Muscle layer of duodenum (tissue), 2 donors: Measurements from ENCODE around the gene DEK.
"Not testable (repeated sequence)": the region's sequence is repeated elsewhere in the genome, so short reads cannot be mapped to it uniquely, and the experiment has no call there.

Source experiments
- H3K27ac ChIP-seq: one replicate; pipeline ENCODE4 v1.7.0; 2013; ENCODE audit warnings: mild to moderate bottlenecking, low read length
- H3K27me3 ChIP-seq: one replicate; pipeline ENCODE4 v1.7.0; 2013; ENCODE audit warnings: low read depth, mild to moderate bottlenecking, control low read depth, low read length
- H3K36me3 ChIP-seq, 2 donors: one replicate each; pipeline ENCODE4 v1.7.0; 2013; ENCODE audit warnings: low read length in 2 of 2, control low read depth in 1 of 2, mild to moderate bottlenecking in 1 of 2; ENCODE audit not compliant: insufficient read depth in 2 of 2, control insufficient read depth in 1 of 2
- H3K4me1 ChIP-seq, 2 donors: one replicate each; pipeline ENCODE4 v1.7.0; 2013; ENCODE audit warnings: low read length in 2 of 2, mild to moderate bottlenecking in 2 of 2, control low read depth in 1 of 2, moderate library complexity in 1 of 2; ENCODE audit not compliant: insufficient read depth in 2 of 2, control insufficient read depth in 1 of 2
- H3K4me3 ChIP-seq, 2 donors: one replicate each; pipeline ENCODE4 v1.7.0; 2013; ENCODE audit warnings: low read length in 2 of 2, low read depth in 1 of 2, mild to moderate bottlenecking in 1 of 2
- H3K9me3 ChIP-seq, 2 donors: one replicate each; pipeline ENCODE4 v1.7.0; 2013; ENCODE audit warnings: low read length in 2 of 2, control low read depth in 1 of 2, mild to moderate bottlenecking in 1 of 2; ENCODE audit not compliant: control insufficient read depth in 1 of 2
- donor health status: healthy.

DEK gene

GRCh38 chr6:18189196-18189595 lies 75.1 kb downstream of the DEK start:
- Histone ChIP-seq H3K4me3 (no peak overlapping the region), H3K27ac (no peak overlapping the region), H3K27me3 (no peaks in the 10 kb centered on the region), H3K4me1 (no peaks in the 10 kb centered on the region), H3K9me3 (no peaks in the 10 kb centered on the region), H3K36me3 (peaks cover 12 to 24% of the 10 kb centered on the region in 2 donors)

- Histone ChIP-seq H3K36me3 (peaks cover 12 to 22% of the 10 kb centered on the region in 2 donors), H3K27ac (no peak overlapping the region), H3K9me3 (no peaks in the 10 kb centered on the region), H3K4me1 (no peaks in the 10 kb centered on the region), H3K4me3 (no peak overlapping the region), H3K27me3 (no peaks in the 10 kb centered on the region)
These were observed 76.6 kb downstream of the DEK start for GRCh38 chr6:18187701-18188100.

DNA sequence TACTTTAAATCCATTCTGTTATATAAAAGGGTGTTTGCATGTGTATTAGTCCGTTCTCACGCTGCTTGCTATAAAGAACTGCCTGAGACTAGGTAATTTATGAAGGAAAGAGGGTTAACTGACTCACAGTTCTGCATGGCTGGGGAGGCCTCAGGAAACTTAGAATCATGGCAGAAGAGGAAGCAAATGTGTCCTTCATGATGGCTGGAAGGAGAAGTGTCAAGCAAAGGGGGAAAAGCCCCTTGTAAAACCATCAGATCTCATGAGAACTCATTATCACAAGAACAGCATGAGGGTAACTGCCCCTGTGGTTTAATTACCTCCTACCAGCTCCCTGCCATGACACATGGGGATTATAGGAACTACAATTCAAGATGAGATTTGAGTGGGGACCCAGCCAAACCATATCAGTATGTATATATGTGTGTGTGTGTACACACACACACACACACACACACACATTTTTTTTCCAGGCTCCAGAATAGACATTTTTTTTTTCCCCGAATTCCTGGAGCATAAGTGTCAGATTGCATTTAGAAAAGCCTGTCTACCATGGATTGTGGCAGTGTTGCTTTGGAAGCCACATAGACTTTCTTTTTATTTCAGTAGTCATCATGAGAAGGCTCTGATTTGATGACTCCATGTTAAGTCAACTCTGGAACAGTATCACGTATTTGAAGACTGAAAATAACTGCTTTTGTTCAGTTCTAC lies 77.6 kb downstream of the DEK start:
- Histone ChIP-seq H3K4me3 (no peak overlapping the region), H3K4me1 (no peaks in the 10 kb centered on the region), H3K27ac (no peak overlapping the region), H3K27me3 (no peaks in the 10 kb centered on the region), H3K9me3 (no peaks in the 10 kb centered on the region), H3K36me3 (peaks cover 11 to 17% of the 10 kb centered on the region in 2 donors)

- H3K9me3 ChIP-seq = no peaks in the 10 kb centered on the region
- no peaks in the 10 kb centered on the region for H3K27me3 ChIP-seq
- H3K4me3 ChIP-seq = no peak overlapping the region
- no peaks in the 10 kb centered on the region for H3K4me1 ChIP-seq
- peaks cover 5 to 10% of the 10 kb centered on the region in 2 donors for H3K36me3 ChIP-seq
- H3K27ac ChIP-seq = no peak overlapping the region
These were observed 78.3 kb downstream of the DEK start for GRCh38 chr6:18186033-18186432.

DNA sequence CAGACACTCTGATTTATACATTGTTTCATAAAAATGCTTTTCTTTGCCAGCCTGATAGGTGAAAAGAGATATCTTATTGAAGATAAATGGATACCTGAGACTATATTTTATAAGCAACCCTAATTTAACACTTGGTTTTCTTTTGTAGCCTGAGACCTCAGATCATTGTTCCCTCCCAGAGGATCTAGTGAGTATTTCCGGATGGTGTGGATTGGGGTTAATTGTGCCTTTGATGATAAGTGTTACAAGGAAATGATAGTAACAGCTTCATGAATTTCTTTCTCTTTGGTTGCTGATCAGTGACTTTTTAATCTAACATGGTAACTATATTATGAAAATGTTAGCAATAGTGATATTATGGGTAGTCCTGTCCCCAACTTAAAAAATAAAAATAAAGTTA lies 78.7 kb downstream of the DEK start:
- H3K4me3 ChIP-seq = no peak overlapping the region
- peaks cover 3 to 10% of the 10 kb centered on the region in 2 donors for H3K36me3 ChIP-seq
- H3K4me1 ChIP-seq = no peaks in the 10 kb centered on the region
- H3K27ac ChIP-seq = no peak overlapping the region
- no peaks in the 10 kb centered on the region for H3K27me3 ChIP-seq
- no peaks in the 10 kb centered on the region for H3K9me3 ChIP-seq

GRCh38 chr6:18183766-18184165 lies 80.6 kb downstream of the DEK start:
- peaks cover 0 to 10% of the 10 kb centered on the region in 2 donors for H3K36me3 ChIP-seq
- no peak overlapping the region for H3K27ac ChIP-seq
- H3K27me3 ChIP-seq = no peaks in the 10 kb centered on the region
- H3K4me3 ChIP-seq = no peak overlapping the region
- H3K4me1 ChIP-seq = no peaks in the 10 kb centered on the region
- no peaks in the 10 kb centered on the region for H3K9me3 ChIP-seq

- peaks cover 0 to 7% of the 10 kb centered on the region in 2 donors for H3K36me3 ChIP-seq
- no peaks in the 10 kb centered on the region for H3K4me1 ChIP-seq
- H3K4me3 ChIP-seq = no peak overlapping the region
- no peaks in the 10 kb centered on the region for H3K9me3 ChIP-seq
- no peak overlapping the region for H3K27ac ChIP-seq
- H3K27me3 ChIP-seq = no peaks in the 10 kb centered on the region
These were observed 81.8 kb downstream of the DEK start for GRCh38 chr6:18182568-18182967.

- Histone ChIP-seq H3K27me3 (no peaks in the 10 kb centered on the region), H3K9me3 (no peaks in the 10 kb centered on the region), H3K27ac (no peak overlapping the region), H3K4me3 (no peak overlapping the region), H3K4me1 (no peaks in the 10 kb centered on the region), H3K36me3 (peaks cover 0 to 3% of the 10 kb centered on the region in 2 donors)
These were observed 84.5 kb downstream of the DEK start for GRCh38 chr6:18179770-18180356.

DNA sequence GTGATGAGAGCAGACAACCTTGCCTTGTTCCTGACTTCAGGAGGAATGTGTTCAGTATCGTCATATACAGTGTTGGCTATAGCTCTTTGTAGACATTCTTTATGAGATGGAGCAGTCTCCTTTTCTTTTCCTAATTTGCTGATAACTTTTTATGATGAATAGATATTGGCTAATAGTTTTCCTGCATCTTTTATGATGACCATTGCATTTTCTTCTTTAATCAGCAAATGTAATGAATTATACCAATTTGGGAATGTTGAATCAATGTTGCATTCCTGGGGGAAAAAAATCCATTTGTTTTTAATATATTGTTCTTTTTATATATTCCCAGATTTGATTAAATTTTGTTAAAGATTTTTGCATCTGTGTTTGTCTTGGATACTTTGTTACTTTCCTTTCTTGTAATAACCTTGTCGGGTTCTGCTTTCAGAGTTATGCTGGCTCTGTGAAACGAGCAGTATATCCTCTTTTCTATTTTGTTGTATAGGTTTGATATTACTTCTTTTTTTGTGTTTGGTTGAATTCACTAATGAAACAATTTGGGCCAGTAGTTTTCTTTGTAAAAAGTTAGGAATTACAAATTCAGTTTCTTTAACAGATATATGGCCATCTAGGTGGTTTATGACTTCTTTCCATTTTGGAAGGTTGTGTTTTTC lies 85.2 kb downstream of the DEK start:
- Histone ChIP-seq H3K27me3 (no peaks in the 10 kb centered on the region), H3K36me3 (peaks cover 0 to 7% of the 10 kb centered on the region in 2 donors), H3K27ac (no peak overlapping the region), H3K4me3 (no peak overlapping the region), H3K4me1 (no peaks in the 10 kb centered on the region), H3K9me3 (no peaks in the 10 kb centered on the region)

DNA sequence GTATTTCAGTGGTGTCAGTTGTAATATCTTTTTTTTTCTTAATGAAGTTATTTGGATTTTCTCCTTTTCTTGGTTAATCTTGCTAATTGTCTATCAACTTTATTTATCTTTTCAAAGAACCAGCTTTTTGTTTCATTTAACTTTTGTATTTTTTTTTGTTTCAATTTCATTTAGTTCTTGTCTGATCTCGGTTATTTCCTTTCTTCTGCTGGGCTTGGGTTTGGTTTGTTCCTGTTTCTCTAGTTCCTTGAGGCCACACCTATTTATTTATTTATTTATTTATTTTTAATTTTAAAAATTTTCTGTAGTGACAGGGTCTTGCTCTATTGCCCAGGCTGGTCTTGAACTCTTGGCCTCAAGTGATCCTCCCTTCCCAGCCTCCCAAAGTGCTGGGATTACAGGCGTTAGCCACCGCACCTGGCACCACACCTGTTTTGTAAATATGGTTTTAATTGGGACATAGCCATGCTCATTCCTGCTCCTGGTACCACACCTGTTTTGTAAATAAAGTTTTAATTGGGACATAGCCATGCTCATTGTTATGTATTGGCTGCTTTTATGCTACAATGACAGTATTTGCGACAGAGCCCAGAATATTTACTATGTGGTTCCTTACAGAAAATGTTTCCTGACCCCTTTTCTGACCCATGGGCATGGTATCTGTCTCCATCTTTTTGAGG lies 86.9 kb downstream of the DEK start:
- H3K27me3 ChIP-seq = no peaks in the 10 kb centered on the region

DNA sequence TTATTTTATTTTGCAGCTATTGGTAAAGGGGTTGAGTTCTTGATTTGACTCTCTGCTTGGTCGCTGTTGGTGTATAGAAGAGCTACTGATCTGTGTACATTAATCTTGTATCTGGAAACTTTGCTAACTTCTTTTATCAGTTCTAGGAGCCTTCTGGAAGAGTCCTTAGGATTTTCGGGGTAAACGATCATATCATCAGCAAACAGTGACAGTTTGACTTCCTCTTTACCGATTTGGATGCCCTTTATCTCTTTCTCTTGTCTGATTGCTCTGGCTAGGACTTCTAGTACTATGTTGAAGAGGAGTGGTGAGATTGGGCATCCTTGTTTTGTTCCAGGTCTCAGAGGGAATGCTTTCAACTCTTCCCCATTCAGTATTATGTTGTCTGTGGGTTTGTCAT lies 88.1 kb downstream of the DEK start:
- not testable (repeated sequence) for H3K9me3 ChIP-seq, H3K4me3 ChIP-seq, H3K27ac ChIP-seq, H3K27me3 ChIP-seq, H3K4me1 ChIP-seq
- peaks cover 0 to 15% of the 10 kb centered on the region in 2 donors for H3K36me3 ChIP-seq

More for the DNA sequence above, 86.9 kb downstream of the DEK start:
- no peak overlapping the region for H3K4me3 ChIP-seq
- H3K27ac ChIP-seq = no peak overlapping the region
- H3K9me3 ChIP-seq = no peaks in the 10 kb centered on the region
- no peaks in the 10 kb centered on the region for H3K4me1 ChIP-seq
- H3K36me3 ChIP-seq = peaks cover 0 to 7% of the 10 kb centered on the region in 2 donors
